Measurements from ENCODE around the gene CROCC.

DNA sequence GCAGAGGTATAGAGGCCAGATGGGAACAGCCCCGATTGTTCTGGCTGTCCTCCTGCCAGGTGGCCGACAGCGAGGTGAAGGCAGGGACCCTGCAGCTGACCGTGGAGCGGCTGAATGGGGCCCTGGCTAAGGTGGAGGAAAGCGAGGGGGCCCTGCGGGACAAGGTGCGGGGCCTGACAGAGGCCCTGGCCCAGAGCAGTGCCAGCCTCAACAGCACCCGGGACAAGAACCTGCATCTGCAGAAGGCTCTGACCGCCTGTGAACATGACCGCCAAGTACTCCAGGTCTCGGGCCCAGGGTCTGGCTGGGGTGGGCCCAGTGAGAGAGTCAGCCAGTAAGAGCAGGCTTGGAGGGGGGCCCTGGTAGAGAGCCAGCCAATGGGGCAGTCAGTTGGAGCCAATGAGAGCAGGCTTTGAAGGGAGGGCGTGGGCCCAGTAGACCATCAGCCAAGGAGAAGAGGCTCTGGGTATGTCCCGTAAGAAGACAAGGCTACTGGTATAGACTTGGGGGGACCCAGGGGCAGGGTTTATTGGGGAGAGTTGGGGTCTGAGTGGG lies 47.4 kb downstream of the CROCC start:
- TF ChIP-seq POLR2A (IDR thresholded peaks at IDR 0.05; ENCODE audit: low read depth, low read length) (no peak), TAF1 (IDR thresholded peaks at IDR 0.05; ENCODE audit: borderline replicate concordance, low read depth, low read length) (no peak)
